Neural progenitor cell (in vitro differentiated cells): ENCODE data around the gene RAB3D.

ENCODE experiments used
- EZH2 ChIP-seq: fragments of 200-600 bp; sonication (generic); IDR thresholded peaks from 2 replicates; pipeline ENCODE4 v1.6.1; 2017; ENCODE audit warnings: antibody characterized with exemption, mild to moderate bottlenecking, moderate library complexity
- EZH2phosphoT487 ChIP-seq: fragments of 200-600 bp; sonication (generic); IDR thresholded peaks from 2 replicates; pipeline ENCODE4 v1.6.1; 2017; ENCODE audit warnings: antibody characterized with exemption
- TF ChIP-seq, protein P1 (sequence below): fragments of 200-600 bp; sonication (generic); IDR thresholded peaks from 2 replicates; pipeline ENCODE4 v1.5.1; 2017; ENCODE audit warnings: antibody characterized with exemption, mild to moderate bottlenecking

DNA sequence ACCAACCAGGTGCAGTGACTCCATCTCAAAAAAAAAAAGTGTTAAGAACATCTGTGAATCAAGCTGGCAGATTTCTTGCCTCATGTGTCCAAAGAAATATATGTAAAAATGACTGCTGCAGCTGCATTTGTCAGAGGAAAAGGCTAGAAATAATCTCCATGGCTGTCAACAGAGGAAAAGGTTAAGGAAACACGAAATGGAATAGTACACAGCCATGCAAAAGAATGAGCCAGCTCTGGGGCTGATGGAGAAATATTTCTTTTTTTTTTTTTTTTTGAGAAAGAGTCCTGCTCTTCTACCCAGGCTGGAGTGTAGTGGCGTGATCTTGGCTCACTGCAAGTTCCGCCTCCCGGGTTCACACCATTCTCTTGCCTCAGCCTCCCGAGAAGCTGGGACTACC, 6.6 kb downstream of the RAB3D start:
- TF ChIP-seq EZH2 = no peak
- TF ChIP-seq, protein P1, sequence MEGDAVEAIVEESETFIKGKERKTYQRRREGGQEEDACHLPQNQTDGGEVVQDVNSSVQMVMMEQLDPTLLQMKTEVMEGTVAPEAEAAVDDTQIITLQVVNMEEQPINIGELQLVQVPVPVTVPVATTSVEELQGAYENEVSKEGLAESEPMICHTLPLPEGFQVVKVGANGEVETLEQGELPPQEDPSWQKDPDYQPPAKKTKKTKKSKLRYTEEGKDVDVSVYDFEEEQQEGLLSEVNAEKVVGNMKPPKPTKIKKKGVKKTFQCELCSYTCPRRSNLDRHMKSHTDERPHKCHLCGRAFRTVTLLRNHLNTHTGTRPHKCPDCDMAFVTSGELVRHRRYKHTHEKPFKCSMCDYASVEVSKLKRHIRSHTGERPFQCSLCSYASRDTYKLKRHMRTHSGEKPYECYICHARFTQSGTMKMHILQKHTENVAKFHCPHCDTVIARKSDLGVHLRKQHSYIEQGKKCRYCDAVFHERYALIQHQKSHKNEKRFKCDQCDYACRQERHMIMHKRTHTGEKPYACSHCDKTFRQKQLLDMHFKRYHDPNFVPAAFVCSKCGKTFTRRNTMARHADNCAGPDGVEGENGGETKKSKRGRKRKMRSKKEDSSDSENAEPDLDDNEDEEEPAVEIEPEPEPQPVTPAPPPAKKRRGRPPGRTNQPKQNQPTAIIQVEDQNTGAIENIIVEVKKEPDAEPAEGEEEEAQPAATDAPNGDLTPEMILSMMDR = no peak
- TF ChIP-seq EZH2phosphoT487 = no peak
